ENCODE measurements around the gene ASH1L.
"Not testable (repeated sequence)": the region's sequence is repeated elsewhere in the genome, so short reads cannot be mapped to it uniquely, and the experiment has no call there.

The ASH1L gene

GRCh38 chr1:155569988-155570592, 7.5 kb upstream of the ASH1L start:
- peaks cover 8% of the 10 kb centered on the region for H3K4me1 ChIP-seq (ENCODE audit: control insufficient read depth, insufficient read depth, low read length)
- TF ChIP-seq SP7 (tag by site-specific recombination; IDR thresholded peaks at IDR 0.05) (no peak), BCL11A (tag by site-specific recombination; IDR thresholded peaks at IDR 0.05; ENCODE audit: low read depth) (no peak)
- TF ChIP-seq, protein P1, sequence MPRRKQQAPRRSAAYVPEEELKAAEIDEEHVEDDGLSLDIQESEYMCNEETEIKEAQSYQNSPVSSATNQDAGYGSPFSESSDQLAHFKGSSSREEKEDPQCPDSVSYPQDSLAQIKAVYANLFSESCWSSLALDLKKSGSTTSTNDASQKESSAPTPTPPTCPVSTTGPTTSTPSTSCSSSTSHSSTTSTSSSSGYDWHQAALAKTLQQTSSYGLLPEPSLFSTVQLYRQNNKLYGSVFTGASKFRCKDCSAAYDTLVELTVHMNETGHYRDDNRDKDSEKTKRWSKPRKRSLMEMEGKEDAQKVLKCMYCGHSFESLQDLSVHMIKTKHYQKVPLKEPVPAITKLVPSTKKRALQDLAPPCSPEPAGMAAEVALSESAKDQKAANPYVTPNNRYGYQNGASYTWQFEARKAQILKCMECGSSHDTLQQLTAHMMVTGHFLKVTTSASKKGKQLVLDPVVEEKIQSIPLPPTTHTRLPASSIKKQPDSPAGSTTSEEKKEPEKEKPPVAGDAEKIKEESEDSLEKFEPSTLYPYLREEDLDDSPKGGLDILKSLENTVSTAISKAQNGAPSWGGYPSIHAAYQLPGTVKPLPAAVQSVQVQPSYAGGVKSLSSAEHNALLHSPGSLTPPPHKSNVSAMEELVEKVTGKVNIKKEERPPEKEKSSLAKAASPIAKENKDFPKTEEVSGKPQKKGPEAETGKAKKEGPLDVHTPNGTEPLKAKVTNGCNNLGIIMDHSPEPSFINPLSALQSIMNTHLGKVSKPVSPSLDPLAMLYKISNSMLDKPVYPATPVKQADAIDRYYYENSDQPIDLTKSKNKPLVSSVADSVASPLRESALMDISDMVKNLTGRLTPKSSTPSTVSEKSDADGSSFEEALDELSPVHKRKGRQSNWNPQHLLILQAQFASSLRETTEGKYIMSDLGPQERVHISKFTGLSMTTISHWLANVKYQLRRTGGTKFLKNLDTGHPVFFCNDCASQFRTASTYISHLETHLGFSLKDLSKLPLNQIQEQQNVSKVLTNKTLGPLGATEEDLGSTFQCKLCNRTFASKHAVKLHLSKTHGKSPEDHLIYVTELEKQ (tag by site-specific recombination; IDR thresholded peaks at IDR 0.05; ENCODE audit: borderline replicate concordance) = no peak
- TF ChIP-seq, protein P2, sequence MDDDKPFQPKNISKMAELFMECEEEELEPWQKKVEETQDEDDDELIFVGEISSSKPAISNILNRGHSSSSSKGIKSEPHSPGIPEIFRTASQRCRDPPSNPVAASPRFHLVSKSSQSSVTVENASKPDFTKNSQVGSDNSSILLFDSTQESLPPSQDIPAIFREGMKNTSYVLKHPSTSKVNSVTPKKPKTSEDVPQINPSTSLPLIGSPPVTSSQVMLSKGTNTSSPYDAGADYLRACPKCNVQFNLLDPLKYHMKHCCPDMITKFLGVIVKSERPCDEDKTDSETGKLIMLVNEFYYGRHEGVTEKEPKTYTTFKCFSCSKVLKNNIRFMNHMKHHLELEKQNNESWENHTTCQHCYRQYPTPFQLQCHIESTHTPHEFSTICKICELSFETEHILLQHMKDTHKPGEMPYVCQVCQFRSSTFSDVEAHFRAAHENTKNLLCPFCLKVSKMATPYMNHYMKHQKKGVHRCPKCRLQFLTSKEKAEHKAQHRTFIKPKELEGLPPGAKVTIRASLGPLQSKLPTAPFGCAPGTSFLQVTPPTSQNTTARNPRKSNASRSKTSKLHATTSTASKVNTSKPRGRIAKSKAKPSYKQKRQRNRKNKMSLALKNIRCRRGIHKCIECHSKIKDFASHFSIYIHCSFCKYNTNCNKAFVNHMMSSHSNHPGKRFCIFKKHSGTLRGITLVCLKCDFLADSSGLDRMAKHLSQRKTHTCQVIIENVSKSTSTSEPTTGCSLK (tag by site-specific recombination; IDR thresholded peaks at IDR 0.05) = no peak
- no peak overlapping the region for H3K4me3 ChIP-seq (ENCODE audit: low read depth, low read length)
- CTCF ChIA-PET = no interaction called here
- POLR2A ChIA-PET = no interaction called here
- no peaks in the 10 kb centered on the region for H3K9me3 ChIP-seq (ENCODE audit: control insufficient read depth, insufficient read depth, low read depth, low read length)
- peaks cover 0 to 9% of the 10 kb centered on the region in 2 experiments; a peak in 2 of 3 replicates for H3K36me3 ChIP-seq (ENCODE audit: control insufficient read depth in 2 of 2, insufficient read depth in 1 of 2, low read length in 2 of 2)
- H3K27ac ChIP-seq (ENCODE audit: extremely low read depth, low read depth, low read length) = no peak overlapping the region

DNA sequence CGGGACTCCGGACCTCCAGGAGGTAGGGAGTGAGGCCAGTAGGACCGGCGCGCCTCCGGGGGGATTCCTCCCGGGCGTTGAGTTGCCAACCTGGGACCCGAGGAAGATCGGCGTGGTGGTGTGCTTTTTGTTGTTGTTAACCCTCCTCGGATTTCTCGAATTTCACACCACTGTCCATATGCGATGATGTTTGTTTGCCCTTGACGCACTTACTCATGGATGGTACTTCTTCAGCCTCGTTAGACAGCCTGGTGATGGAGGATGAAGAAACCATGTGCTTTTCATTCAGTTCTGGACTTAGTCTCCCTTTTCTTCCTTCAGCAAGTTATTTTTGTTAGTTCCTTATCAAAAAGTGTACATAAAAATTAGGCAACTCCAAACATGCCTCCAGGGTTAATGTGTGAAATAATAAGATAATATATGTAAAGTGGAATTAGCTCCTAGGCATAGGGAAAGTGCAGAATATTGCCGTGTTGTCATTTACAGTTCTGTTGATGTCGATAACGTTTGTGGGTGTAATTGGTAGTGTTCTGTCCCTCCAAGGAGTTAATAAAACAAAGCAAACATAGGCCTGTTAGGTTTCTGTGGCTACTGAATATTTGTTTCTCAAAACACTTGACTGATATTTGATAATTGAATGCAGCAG, 897 bp upstream of the ASH1L start:
- ChIA-PET CTCF (interaction anchor here (0.6 to 0.7 kb wide), 2 partner anchors 415 to 568 kb away, joined by 3 to 5 read pairs; no protein-coding TSS in a partner anchor), POLR2A (interaction anchor here (0.9 to 1.3 kb wide), 5 partner anchors 9 to 312 kb away, joined by 3 to 7 read pairs (median 4); partner anchors contain the start of genes CLK2 and RUSC1)
- not testable (repeated sequence) for H3K9me3 ChIP-seq (ENCODE audit: control insufficient read depth, insufficient read depth, low read depth, low read length); H3K4me1 ChIP-seq (ENCODE audit: control insufficient read depth, insufficient read depth, low read length); H3K36me3 ChIP-seq (ENCODE audit: control insufficient read depth in 2 of 2, insufficient read depth in 1 of 2, low read length in 2 of 2)
- TF ChIP-seq ZBTB20 (tag by site-specific recombination; IDR thresholded peaks at IDR 0.05) (peak; percentile 37; the same call in 1 of the 2 replicates), ZNF660 (tag by site-specific recombination; IDR thresholded peaks at IDR 0.05) (0 out of 2 replicates have a peak, but pooled peaks have one; percentile 20), ZNF629 (tag by site-specific recombination; IDR thresholded peaks at IDR 0.05) (peak; percentile 22; the same call in 1 of the 2 replicates), ZNF423 (tag by site-specific recombination; IDR thresholded peaks at IDR 0.05) (0 out of 2 replicates have a peak, but pooled peaks have one; percentile 1), ZNF561 (tag by site-specific recombination; IDR thresholded peaks at IDR 0.05; ENCODE audit: borderline replicate concordance) (0 out of 2 replicates have a peak, but pooled peaks have one; percentile 3)
- Histone ChIP-seq H3K27ac (ENCODE audit: extremely low read depth, low read depth, low read length) (peak overlapping the region; percentile 100), H3K4me3 (ENCODE audit: low read depth, low read length) (peak overlapping the region; percentile 99)

DNA sequence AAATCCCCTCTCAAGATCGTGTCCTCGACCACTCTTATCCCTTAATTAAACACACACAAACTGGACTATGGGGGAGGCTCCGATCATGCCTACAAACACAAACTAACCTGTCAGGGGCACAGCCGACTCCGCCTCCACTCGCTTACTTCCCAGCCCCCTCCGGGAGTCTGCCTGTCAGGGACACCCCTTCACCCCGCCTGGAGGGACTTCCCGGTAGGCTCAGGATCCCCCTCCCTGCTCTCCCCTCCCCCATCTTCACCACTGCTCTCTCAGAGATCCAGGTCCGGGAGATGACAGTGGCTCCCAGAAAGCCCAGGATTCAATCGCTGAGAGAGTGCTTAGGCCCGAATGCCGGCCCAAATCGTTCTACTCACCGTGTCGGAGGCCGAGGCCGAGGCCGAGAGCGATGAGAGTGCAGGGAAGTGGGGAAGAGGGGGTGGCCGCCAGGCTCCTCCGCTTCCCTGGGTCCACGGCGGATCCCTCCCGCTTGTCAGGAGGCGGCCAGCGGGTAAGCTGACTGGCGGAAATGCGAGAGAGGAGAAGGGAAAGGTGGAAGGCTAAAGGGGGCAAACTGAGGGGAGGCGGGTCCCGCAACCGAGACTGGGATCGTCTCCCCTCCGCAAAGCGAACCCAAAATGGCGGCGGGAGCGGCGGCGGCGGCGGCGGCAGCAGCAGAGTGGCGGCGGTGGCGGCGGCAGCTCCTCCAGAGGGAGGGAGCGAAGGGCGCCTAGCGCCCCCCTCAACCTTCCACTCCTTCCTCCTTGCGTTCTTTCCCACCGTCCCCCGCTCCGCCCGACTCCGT, 623 bp downstream of the ASH1L start:
- Histone ChIP-seq H3K27ac (ENCODE audit: extremely low read depth, low read depth, low read length) (peak overlapping the region; percentile 100), H3K4me3 (ENCODE audit: low read depth, low read length) (peak overlapping the region; percentile 99)
- H3K4me1 ChIP-seq (ENCODE audit: control insufficient read depth, insufficient read depth, low read length); H3K9me3 ChIP-seq (ENCODE audit: control insufficient read depth, insufficient read depth, low read depth, low read length); CTCF ChIA-PET; H3K36me3 ChIP-seq (ENCODE audit: control insufficient read depth in 2 of 2, insufficient read depth in 1 of 2, low read length in 2 of 2): not testable (repeated sequence)
- POLR2A ChIA-PET = interaction anchor here (0.6 to 1.3 kb wide), 3 partner anchors 22 to 238 kb away, joined by 3 to 4 read pairs (median 3); no protein-coding TSS in a partner anchor
- TF ChIP-seq ZNF76 (tag by site-specific recombination; IDR thresholded peaks at IDR 0.05; ENCODE audit: borderline replicate concordance, low read depth) (peak; percentile 66), ZNF366 (tag by site-specific recombination; conservative IDR thresholded peaks at IDR 0.05) (0 out of 2 replicates have a peak, but pooled peaks have one; percentile 19), ZEB2 (tag by site-specific recombination; IDR thresholded peaks at IDR 0.05) (0 out of 2 replicates have a peak, but pooled peaks have one; percentile 31), ZFP3 (tag by site-specific recombination; IDR thresholded peaks at IDR 0.05; ENCODE audit: low read depth) (peak; percentile 28; the same call in 1 of the 2 replicates), PRDM10 (tag by site-specific recombination; IDR thresholded peaks at IDR 0.05) (peak; percentile 59; the same call in 1 of the 2 replicates), ZNF335 (tag by site-specific recombination; conservative IDR thresholded peaks at IDR 0.05) (peak; percentile 65), ZXDB (tag by site-specific recombination; IDR thresholded peaks at IDR 0.05) (peak; percentile 28; the same call in 1 of the 2 replicates), YY1 (tag by site-specific recombination; IDR thresholded peaks at IDR 0.05) (peak; percentile 77; the same call in 1 of the 2 replicates), ZNF660 (tag by site-specific recombination; IDR thresholded peaks at IDR 0.05) (0 out of 2 replicates have a peak, but pooled peaks have one; percentile 7), ZNF341 (tag by site-specific recombination; IDR thresholded peaks at IDR 0.05; ENCODE audit: low read depth) (peak; percentile 91)
